ENCODE measurements around the gene KCNQ1.
A peak's percentile ranks its signal among the peaks of the same experiment; 100 is the strongest.

KCNQ1 gene

GRCh38 chr11:2883979-2884815 is 439.4 kb downstream of the KCNQ1 start:
- no peak for DNase-seq

- no peak for DNase-seq
Observed at GRCh38 chr11:2885017-2885677, 440.3 kb downstream of the KCNQ1 start.

GRCh38 chr11:2885678-2886081 is 440.9 kb downstream of the KCNQ1 start, which contains the start of gene CDKN1C:
TSS of gene CDKN1C (minus strand) at chr11:2885775. CDS start at chr11:2885456, 319 bp downstream.
- DNase-seq: peak; percentile 75

GRCh38 chr11:2886191-2886894 is 441.5 kb downstream of the KCNQ1 start:
- DNase-seq: no peak

GRCh38 chr11:2886936-2887335 is 442.1 kb downstream of the KCNQ1 start:
- DNase-seq: no peak

GRCh38 chr11:2887515-2888195 is 442.8 kb downstream of the KCNQ1 start:
- DNase-seq: no peak

DNA sequence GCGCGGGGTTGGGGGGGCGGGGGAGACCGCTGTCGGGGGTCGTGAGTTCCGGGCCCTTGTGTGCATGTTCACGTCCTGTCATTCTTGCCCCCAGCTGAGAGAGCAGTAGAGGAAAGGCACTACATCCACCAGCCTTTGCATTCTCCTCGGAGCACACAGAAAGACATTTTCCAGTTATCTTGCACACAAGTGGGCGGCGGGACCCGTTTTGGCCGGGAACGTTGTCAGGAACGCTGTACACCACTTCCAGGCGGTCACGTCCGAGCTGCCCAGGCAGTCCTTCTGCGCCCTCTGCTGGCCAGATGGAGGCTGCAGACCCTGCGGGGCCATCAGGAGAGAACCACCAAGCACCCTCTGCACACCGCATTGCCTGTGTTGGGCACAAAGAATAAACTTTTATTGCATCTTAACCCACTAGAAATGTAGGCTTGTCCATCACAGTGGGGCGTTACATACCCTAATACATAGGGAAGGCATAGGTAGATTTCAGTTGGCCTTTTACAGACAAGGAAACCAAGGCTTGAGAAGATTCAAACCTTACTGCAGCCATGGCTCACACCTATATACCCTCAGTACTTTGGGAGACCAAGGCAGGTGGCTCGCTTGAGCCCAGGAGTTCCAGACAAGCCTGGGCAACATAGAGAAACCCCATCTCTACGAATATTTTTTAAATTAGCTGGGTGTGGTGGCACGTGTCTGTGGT is 443.6 kb downstream of the KCNQ1 start:
- DNase-seq: peak; percentile 74

DNA sequence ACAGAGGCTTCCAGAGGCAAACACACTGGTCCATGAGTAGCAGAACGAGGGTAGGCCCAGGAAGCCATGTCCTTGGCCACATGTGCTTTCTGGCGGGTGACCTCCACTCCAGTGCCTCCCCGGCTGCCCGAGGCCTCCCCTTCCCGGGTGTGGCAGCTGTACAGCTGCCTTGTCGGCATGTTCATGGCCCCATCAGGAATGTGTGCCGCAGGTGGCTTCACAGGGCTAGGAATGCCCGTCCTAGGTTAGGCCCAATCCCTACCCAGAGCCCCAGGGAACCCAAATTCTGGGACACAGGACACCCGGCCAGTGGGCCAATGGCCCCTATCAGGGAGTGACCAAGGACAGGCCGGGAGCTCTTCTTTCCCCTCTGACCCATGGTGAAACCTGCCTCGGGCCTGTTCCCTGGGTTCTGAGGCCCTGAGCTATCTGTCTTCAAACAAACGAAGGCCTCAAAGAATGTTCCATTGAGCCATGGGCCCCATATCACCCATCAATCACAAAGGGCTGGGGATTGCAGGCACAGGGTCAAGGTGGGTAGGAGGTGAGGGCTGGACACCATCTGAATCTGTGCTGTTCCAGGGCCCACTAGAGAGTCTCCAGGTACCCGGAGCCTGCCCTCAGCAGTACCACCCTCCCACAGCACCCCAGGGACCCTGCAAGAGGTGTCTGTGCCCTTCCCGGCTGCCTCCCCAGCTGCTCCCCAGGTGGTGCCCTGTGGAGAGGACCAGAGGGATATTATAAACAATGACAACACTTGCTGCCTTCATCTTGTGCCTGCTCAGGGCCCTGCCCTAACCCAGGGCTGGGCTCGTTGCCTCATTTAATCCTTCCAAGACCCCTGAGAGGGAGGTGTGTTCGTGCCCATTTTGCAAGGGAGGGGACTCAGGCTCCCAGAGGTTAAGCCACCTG is 444.8 kb downstream of the KCNQ1 start:
- no peak for DNase-seq

- DNase-seq: no peak
Observed at GRCh38 chr11:2890466-2891294, 445.9 kb downstream of the KCNQ1 start.

DNA sequence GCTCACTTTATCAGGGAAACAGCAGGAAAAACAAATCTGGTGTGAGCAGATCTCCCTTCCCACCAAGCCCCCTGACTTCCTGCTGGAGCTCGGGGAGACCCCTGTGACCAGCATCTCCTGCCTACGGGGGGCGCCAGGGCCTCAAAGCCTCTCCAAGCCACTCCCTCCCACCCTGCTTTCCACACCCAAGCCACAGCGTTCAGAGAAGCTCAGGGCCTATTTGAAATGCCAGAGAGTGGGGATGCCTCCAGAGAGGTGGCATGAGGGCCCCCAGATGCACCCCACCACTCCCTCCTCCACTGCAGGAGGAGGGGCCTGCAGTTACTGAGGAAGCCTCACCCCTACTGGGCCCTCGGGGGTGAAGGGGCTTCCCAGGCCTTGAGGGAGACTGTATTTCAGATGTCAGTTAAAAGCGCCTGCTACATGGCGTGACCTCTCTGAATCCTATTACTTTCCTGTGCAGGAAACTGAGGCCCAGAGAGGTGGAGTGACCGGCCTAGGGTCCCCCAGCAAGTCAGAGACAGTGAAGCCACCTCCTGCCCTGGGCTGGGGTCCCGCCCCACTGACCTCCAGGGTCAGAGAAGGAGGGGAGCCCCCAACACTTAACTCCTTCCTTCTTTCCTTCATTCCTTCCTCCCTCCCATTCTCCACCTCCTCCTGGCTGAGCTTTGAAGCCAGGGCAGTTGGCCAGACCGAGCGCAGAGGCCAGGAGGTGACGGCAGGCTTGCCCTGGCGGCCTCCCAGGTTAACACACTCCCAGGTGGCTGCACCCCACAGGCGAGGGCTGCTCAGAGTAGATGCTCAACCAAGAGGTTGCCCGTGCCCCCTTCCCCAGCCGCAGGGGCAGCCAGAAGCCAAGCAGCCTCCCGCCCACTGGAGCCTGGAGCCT is 446.8 kb downstream of the KCNQ1 start:
- DNase-seq: no peak

- DNase-seq: peak; percentile 41
Observed at GRCh38 chr11:2892215-2892966, 447.6 kb downstream of the KCNQ1 start.

- DNase-seq: no peak
Observed at GRCh38 chr11:2892967-2893528, 448.2 kb downstream of the KCNQ1 start.

DNA sequence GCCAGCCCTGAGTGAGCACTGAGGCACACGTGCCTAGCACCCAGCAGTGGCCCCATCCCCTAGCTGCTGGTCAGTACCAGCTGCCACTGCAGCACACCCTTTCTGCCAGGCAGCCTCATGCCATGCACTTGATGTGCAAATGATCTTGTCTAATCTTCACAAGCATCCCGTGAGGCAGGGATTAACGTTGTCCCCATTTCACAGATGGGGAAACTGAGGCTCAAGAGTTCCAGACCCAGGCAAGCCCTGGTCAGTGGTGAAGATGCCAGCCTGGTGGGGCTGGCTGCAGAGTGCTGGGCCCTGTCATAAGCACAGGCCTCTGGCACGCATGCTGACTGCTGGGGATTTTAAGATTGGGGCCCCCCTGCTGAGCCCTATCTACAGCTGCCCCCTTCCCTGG is 449.1 kb downstream of the KCNQ1 start:
- no peak for DNase-seq

DNA sequence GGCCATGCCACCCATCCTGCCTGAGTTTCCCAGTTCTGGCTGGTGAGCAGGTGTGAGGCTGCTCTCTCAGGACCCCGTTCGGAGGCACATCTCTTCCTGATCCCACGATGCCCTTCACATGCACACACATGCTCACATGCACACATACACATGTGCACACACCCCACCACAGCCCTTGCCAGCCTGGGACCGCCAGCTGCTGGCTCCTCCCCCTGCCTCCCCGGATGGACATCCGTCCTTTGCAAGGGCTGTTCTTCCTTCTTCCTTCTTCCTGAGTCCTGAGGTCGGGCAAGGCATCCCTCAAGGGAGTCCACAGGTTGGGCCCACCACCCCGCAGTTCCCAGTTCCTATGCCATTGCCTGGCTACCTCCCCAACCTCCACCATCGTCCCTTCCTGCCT is 451.2 kb downstream of the KCNQ1 start:
- DNase-seq: no peak

DNA sequence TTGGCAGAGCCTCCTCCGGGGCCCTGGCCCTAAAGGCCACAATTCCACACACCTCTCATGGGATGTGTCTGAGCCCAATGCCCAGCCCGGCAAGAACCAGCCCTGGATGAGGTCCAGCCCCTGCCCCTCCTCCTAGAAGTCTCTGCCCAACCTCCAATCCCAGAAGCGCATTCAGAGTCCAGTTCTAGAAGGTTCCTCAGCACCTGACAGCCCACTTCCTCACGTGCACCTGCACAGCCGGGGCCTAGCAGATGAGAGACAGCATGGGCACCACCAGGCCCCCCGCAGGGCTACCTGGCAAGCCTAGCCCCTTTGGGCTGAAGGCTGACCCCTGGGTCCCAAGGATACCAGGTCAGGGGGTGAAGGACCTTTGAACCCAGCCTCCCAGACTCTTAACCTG is 452.2 kb downstream of the KCNQ1 start:
- no peak for DNase-seq

DNA sequence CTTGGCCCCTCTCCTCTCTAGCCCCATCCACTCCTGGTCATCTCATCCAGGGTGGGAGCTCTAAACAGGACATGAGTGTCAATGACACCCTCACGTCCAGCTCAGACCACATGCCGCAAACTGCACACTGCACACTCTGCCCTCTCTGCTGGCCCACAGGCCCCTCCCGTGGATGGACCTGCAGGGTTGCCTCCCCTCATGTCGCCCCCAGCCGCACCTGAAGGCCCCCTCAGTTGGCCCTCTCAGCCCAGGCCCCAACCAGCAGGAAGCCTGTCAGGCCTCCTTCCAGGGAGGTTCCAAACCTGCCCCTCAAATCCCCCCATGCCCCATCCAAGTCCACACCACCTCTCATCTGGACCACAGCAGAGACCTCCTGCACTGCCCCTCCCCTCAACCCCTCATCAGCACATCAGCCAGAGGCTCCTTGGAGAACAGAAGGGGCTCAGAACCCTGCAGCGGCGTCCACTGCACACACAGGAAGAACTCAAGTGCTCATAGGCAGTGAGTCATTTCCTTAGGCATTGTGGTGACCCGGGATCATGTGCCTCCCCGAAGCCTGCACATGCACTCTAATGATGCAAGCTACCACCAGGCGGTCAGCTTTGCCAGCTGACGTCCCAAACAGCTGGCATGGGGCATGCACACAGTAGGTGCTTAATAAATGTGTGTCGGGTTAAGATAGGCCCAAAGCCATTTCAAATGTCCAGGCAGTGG is 453.7 kb downstream of the KCNQ1 start:
- DNase-seq: peak; percentile 34
